T47D (cell line): ENCODE measurements around the gene LARGE2.

Experiments used
- DNase-seq, 2 experiments: peaks; one replicate each; pipeline versions ENCODE4 v3.0.0 to v3.0.0-alpha.2; 2011 to 2012; ENCODE audit warnings: low read depth in 1 of 2, low spot score in 1 of 2
- JUND ChIP-seq: IDR thresholded peaks from 2 replicates; pipeline ENCODE4 v1.6.1; 2012; ENCODE audit warnings: low read depth
- in situ Hi-C: cut with HindIII; loops from 2 replicates; pipeline ENCODE4 v1.10.0; 2016; ENCODE audit warnings: low sequenced_read_pairs, low pct_unique_long_range_greater_than_20kb

Gene LARGE2

GRCh38 chr11:45913514-45913913 lies 8.9 kb upstream of the LARGE2 start:
- no peak for DNase-seq
- in situ Hi-C loops, result no loop called here
- TF ChIP-seq JUND, result no peak

- no peak for TF ChIP-seq JUND
- DNase-seq, result no peak
- in situ Hi-C loops, result no loop called here
These were observed 8.4 kb upstream of the LARGE2 start for GRCh38 chr11:45913942-45914635.

GRCh38 chr11:45915446-45915845 lies 7.0 kb upstream of the LARGE2 start:
- no peak for TF ChIP-seq JUND
- DNase-seq, result no peak
- in situ Hi-C loops, result no loop called here

GRCh38 chr11:45917286-45917622 lies 5.2 kb upstream of the LARGE2 start:
- TF ChIP-seq JUND, result no peak

GRCh38 chr11:45917623-45918330 lies 4.7 kb upstream of the LARGE2 start, which contains the start of gene PEX16:
Gene PEX16, minus strand, starts transcription at chr11:45917877. Its CDS starts 66 bp downstream, at chr11:45917811.
- in situ Hi-C loops, result no loop called here

More at GRCh38 chr11:45917286-45917622, 5.2 kb upstream of the LARGE2 start:
- no peak for DNase-seq
- in situ Hi-C loops, result no loop called here

GRCh38 chr11:45918331-45918941 lies 4.0 kb upstream of the LARGE2 start:
- in situ Hi-C loops, result no loop called here
- TF ChIP-seq JUND, result no peak
- peak; percentile 87 to 91 for DNase-seq

More at GRCh38 chr11:45917623-45918330, 4.7 kb upstream of the LARGE2 start, which contains the start of gene PEX16:
- peak; percentile 98 to 100 for DNase-seq
- TF ChIP-seq JUND, result no peak

- DNase-seq, result no peak
- in situ Hi-C loops, result no loop called here
- TF ChIP-seq JUND, result no peak
These were observed 3.3 kb upstream of the LARGE2 start for GRCh38 chr11:45918962-45919675.

- in situ Hi-C loops, result no loop called here
- TF ChIP-seq JUND, result no peak
- peak in 1 of 2 experiments; percentile 80 for DNase-seq
These were observed 2.5 kb upstream of the LARGE2 start for GRCh38 chr11:45919806-45920530.

- no peak for TF ChIP-seq JUND
- DNase-seq, result no peak
- in situ Hi-C loops, result no loop called here
These were observed 1.7 kb upstream of the LARGE2 start for GRCh38 chr11:45920531-45921477.

- in situ Hi-C loops, result no loop called here
- DNase-seq, result peak; percentile 96 to 99
- no peak for TF ChIP-seq JUND
These were observed 663 bp upstream of the LARGE2 start for GRCh38 chr11:45921561-45922424.
